EL (cell line): ENCODE measurements around the gene EHBP1.
A peak's percentile ranks its signal among the peaks of the same experiment; 100 is the strongest.
"Not testable (repeated sequence)": the region's sequence is repeated elsewhere in the genome, so short reads cannot be mapped to it uniquely, and the experiment has no call there.

ENCODE experiments used
- DNase-seq: peaks from one replicate; pipeline ENCODE4 v3.0.0-alpha.2; 2016

EHBP1 gene

GRCh38 chr2:63053889-63054602 lies 348.5 kb downstream of the EHBP1 start:
- DNase-seq = peak; percentile 38

GRCh38 chr2:63054841-63055225 lies 349.3 kb downstream of the EHBP1 start:
- no peak for DNase-seq

GRCh38 chr2:63055226-63056106 lies 350.0 kb downstream of the EHBP1 start:
- no peak for DNase-seq

- DNase-seq = peak; percentile 34
These were observed 350.9 kb downstream of the EHBP1 start for GRCh38 chr2:63056107-63057050.

- DNase-seq = no peak
These were observed 352.0 kb downstream of the EHBP1 start for GRCh38 chr2:63057249-63058143.

- DNase-seq = peak; percentile 40
These were observed 352.8 kb downstream of the EHBP1 start for GRCh38 chr2:63058144-63058920.

GRCh38 chr2:63058921-63059792 lies 353.6 kb downstream of the EHBP1 start:
- DNase-seq = no peak

- DNase-seq = no peak
These were observed 354.4 kb downstream of the EHBP1 start for GRCh38 chr2:63059793-63060471.

GRCh38 chr2:63060472-63060991 lies 355.0 kb downstream of the EHBP1 start:
- DNase-seq = no peak

- DNase-seq = no peak
These were observed 358.7 kb downstream of the EHBP1 start for GRCh38 chr2:63064197-63064596.

- no peak for DNase-seq
These were observed 359.1 kb downstream of the EHBP1 start for GRCh38 chr2:63064661-63065060.

- no peak for DNase-seq
These were observed 360.8 kb downstream of the EHBP1 start for GRCh38 chr2:63066265-63066664.

GRCh38 chr2:63066838-63067237 lies 361.3 kb downstream of the EHBP1 start:
- DNase-seq = no peak

- no peak for DNase-seq
These were observed 366.2 kb downstream of the EHBP1 start for GRCh38 chr2:63071664-63072063.

- no peak for DNase-seq
These were observed 368.5 kb downstream of the EHBP1 start for GRCh38 chr2:63073994-63074393.

- not testable (repeated sequence) for DNase-seq
These were observed 368.9 kb downstream of the EHBP1 start for GRCh38 chr2:63074399-63074798.

GRCh38 chr2:63078852-63079606 lies 373.5 kb downstream of the EHBP1 start:
- DNase-seq = peak; percentile 20

GRCh38 chr2:63081404-63081803 lies 375.9 kb downstream of the EHBP1 start:
- no peak for DNase-seq
